Measurements from ENCODE around the gene CPSF7.
"Not testable (repeated sequence)": the region's sequence is repeated elsewhere in the genome, so short reads cannot be mapped to it uniquely, and the experiment has no call there.

Gene CPSF7, protein sequence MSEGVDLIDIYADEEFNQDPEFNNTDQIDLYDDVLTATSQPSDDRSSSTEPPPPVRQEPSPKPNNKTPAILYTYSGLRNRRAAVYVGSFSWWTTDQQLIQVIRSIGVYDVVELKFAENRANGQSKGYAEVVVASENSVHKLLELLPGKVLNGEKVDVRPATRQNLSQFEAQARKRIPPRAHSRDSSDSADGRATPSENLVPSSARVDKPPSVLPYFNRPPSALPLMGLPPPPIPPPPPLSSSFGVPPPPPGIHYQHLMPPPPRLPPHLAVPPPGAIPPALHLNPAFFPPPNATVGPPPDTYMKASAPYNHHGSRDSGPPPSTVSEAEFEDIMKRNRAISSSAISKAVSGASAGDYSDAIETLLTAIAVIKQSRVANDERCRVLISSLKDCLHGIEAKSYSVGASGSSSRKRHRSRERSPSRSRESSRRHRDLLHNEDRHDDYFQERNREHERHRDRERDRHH

DNA sequence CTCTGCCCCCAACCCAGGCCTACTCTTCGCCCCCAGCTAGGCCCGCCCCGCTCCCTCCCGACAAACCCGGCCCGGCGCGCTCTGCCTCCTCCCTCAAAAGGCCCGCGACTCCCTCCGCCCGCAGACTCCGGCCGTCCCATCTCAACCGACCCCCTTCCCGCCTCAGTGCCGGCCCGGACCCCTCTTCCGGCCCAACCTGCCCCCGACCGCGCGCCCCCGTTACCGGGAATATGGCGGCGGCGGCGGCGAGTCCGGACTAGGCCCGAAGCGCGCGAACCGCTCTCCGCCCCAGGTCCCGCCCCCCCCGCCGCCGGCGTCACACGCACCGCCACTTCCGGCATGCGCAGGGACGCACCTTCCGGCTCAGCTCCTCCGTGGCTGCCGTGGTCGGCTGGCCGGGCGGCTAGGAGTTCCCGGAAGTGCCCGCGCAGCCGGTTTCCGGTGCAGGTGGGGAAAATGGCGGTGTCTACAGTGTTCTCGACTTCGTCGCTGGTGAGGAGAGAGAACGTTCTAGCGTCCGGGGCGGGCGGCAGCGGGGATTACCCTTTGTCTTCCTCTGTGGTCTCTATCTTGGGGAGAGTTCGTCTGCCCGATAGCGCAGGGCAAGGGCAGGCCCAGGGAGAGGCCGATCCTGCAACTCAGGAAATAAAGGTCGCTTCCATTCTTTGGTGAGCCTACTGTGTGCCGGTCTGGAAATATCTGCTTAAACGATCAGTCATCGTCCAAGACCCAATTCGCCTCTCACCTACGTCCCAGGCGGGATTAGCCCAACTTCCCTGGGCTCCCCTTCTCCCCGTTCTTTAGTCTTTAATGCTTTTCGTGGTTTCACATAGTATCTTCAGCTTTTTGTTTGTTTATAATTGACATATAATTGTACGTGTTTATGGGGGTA, at the start of gene CPSF7, which contains the start of gene SDHAF2:
Gene CPSF7, minus strand, starts transcription at position 285 of the 892 bp plus-strand sequence. CDS start 740 bp downstream, outside the sequence.
Gene SDHAF2, plus strand, starts transcription at position 434 of the 892 bp plus-strand sequence. Its CDS starts 23 bp downstream, at position 457.
- H3K4me3 ChIP-seq (ENCODE audit: low read depth, low read length), result peak within 1 kb of the TSS; percentile 98
- DNase-seq (ENCODE audit: low read depth), result peak; percentile 78

DNA sequence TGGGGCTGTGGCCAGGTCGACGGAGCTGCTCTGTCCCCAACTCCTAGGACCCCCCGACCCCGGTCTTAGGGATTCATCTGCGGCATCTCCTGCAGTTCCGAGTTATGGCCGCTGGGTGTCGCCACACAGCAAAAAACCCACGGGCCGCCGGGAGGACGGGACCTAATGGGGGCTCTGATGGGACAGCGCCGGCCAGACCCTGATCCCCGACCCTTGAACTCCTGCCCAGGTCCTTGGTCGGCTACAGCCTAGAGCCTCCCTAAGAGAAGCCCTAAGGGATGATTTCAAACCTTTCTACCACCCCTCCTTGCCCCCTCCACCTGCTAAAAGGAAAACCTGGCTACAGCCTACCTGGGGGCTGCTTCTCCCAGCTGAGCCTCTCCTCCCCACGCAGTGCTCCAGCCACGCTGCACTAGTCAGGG, 48.0 kb upstream of the CPSF7 start:
- DNase-seq (ENCODE audit: low read depth), result no peak
- H3K4me3 ChIP-seq (ENCODE audit: low read depth, low read length), result no peak overlapping the region

DNA sequence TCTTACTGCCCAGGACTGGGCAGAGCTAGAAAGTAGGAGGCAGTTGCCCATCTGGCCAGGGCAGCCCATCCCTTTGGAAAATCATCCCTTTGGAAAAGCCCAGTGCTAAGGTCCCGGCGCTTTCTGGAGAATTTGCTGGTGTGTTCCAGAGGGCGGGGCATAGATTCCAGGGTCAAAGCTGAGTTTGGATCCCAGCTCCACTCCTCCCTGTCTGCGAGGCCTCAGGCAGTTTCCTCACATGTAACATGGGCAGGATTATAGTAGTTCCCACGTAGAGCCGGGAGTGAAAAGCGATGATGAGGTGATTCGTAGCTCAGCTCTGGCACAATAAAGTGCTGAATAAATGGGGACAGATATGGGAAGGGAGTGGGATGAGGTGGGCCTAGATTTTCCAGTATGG, 47.4 kb upstream of the CPSF7 start:
- H3K4me3 ChIP-seq (ENCODE audit: low read depth, low read length), result no peak overlapping the region
- no peak for DNase-seq (ENCODE audit: low read depth)

DNA sequence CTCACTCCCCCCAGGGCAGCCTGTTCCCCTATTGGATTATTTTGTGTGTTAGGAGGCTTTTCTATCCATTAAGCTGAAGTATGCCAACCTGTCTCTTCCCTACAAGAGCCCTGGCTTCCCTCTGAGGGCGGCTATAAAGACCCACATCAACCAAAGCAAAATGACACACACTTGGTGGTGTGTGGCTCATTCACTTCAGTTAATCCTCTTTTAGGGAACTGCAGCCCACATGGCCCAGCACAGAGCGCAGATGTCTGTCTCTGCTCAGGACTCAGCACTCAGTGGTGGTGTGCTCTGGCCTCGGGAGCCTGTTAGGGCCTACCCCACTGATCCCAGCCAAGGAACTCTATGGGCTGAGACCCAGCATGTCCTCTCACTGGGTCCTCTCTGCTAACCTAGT, 46.6 kb upstream of the CPSF7 start:
- H3K4me3 ChIP-seq (ENCODE audit: low read depth, low read length), result no peak overlapping the region
- DNase-seq (ENCODE audit: low read depth), result no peak

GRCh38 chr11:61475433-61475832, 45.7 kb upstream of the CPSF7 start:
- no peak for DNase-seq (ENCODE audit: low read depth)
- H3K4me3 ChIP-seq (ENCODE audit: low read depth, low read length), result no peak overlapping the region

- no peak for DNase-seq (ENCODE audit: low read depth)
- no peak overlapping the region for H3K4me3 ChIP-seq (ENCODE audit: low read depth, low read length)
These were observed 44.4 kb upstream of the CPSF7 start for GRCh38 chr11:61474013-61474643.

DNA sequence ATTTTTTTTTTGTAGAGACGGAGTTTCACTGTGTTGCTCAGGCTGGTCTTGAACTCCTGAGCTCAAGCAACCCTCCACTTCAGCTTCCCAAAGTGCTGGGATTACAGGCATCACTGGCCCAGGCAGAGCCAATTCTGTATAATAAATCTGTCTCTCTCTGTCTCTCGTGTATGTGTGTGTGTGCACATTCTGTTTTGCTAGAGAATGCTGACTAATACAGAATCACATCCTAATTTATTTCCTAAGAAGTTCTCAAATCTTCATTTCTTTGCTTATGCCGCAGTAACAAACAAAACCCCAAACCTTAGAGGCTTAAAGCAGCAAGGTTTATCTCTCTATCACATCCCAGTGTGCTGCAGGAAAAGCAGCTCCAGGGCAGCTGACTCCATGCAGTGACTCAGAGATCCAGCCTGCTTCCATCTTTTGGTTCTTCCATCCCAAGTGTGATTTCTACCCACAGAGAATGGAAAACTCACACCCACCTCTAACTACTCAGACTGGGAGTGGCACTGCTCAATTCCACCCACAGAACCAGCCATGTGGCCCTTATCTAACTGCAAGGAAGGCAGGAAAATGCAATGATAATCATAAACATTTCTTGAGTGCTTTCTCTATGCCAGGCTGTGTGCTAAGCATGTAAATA, 43.7 kb upstream of the CPSF7 start:
- no peak overlapping the region for H3K4me3 ChIP-seq (ENCODE audit: low read depth, low read length)
- DNase-seq (ENCODE audit: low read depth), result no peak

- DNase-seq (ENCODE audit: low read depth), result peak; percentile 52
- H3K4me3 ChIP-seq (ENCODE audit: low read depth, low read length), result no peak overlapping the region
These were observed 43.1 kb upstream of the CPSF7 start for GRCh38 chr11:61472868-61473267.

DNA sequence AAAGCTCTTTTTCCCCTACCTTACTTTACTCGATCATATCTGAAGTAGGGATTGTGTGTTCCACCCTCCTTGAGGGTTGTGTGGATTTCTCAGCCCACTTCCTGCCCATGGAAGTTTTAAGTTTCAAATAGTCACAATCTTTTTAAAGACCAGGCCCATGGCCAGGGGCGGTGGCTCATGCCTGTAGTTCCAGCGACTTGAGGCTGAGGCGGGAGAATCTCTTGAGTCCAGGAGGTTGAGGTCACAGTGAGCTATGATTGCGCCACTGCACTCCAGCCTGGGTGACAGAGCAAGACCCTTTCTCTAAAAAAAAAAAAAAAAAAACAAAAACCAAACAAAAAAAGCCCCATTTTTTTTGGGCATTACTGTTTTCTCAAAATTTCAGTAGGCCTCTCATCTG, 42.5 kb upstream of the CPSF7 start:
- DNase-seq (ENCODE audit: low read depth), result peak; percentile 26
- no peak overlapping the region for H3K4me3 ChIP-seq (ENCODE audit: low read depth, low read length)

- H3K4me3 ChIP-seq (ENCODE audit: low read depth, low read length), result no peak overlapping the region
- no peak for DNase-seq (ENCODE audit: low read depth)
These were observed 38.2 kb upstream of the CPSF7 start for GRCh38 chr11:61468002-61468401.

DNA sequence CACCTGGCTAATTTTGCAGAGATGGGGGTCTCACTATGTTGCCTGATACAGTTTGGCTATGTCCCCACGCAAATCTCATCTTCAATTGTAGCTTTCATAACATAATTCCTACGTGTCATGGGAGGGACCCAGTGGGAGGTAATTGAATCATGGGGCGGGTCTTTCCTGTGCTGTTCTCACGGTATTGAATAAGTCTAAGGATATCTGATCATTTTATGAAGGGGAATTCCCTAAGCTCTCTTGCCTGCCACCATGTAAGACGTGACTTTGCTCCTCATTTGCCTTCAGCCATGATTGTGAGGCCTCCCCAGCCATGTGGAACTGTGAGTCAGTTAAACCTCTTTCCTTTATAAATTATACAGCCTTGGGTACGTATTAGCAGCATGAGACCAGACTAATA, 37.8 kb upstream of the CPSF7 start:
- not testable (repeated sequence) for DNase-seq (ENCODE audit: low read depth)

DNA sequence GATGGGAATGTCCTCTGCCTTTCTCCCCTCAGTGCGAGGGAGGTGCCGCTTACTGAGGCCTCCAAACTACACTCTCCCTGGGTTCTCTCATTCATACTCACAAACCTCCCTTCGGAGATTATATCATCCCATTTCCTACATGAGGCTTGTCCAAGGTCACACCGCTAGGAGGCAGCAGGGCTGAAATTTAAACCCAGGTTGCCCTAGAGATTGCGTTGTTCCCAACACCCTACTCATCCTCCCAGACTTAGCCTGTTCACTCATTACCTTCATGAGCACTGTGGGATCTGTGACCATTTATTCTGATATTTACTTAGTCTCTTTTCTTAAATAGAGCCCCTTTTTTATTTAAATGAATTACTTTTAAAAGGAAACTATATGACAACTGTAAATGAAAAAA, 31.2 kb upstream of the CPSF7 start:
- H3K4me3 ChIP-seq (ENCODE audit: low read depth, low read length), result no peak overlapping the region
- DNase-seq (ENCODE audit: low read depth), result no peak

More for the DNA sequence above, 37.8 kb upstream of the CPSF7 start:
- not testable (repeated sequence) for H3K4me3 ChIP-seq (ENCODE audit: low read depth, low read length)

GRCh38 chr11:61460474-61460881, 30.7 kb upstream of the CPSF7 start:
- no peak overlapping the region for H3K4me3 ChIP-seq (ENCODE audit: low read depth, low read length)
- DNase-seq (ENCODE audit: low read depth), result no peak

GRCh38 chr11:61454520-61454919, 24.7 kb upstream of the CPSF7 start:
- DNase-seq (ENCODE audit: low read depth), result no peak
- H3K4me3 ChIP-seq (ENCODE audit: low read depth, low read length), result no peak overlapping the region

DNA sequence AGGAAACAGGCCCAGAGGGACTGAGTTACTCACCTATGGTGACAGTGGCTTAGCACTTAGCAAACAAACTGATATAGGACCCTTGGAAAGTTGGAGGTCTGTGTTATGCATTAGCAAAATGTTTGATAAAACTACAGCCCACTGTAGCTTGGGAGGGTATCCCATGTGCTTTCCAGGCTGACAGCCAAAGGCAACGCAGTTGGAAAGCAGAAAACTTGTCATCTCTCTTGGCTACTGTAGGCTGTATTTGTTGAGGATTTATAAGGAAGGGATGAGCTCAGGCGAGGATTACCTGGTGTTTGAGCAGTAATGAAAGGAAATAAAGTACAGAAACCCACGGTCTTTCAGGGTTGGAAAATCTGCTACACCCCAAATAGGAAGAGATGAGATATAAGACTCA, 23.9 kb upstream of the CPSF7 start:
- no peak for DNase-seq (ENCODE audit: low read depth)
- no peak overlapping the region for H3K4me3 ChIP-seq (ENCODE audit: low read depth, low read length)

- no peak overlapping the region for H3K4me3 ChIP-seq (ENCODE audit: low read depth, low read length)
- DNase-seq (ENCODE audit: low read depth), result no peak
These were observed 23.1 kb upstream of the CPSF7 start for GRCh38 chr11:61452825-61453224.

DNA sequence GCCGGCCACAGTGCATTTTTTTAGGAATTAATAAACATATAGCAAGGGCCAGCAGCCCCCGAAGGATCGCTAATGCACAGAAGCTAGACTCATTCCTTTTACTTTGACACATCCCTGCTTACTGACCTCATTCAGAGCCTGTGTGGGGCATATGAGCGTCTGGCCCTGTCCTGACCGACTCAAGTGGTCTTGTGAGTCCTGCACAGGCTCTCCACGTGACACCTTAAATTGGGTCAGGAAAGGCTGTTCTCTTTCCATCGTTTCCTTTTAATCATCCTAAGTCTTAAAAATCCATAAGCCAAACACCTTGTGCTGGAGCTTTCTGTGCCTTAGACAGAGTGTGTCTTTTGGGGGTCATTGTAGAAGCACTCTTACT, 18.8 kb upstream of the CPSF7 start:
- no peak overlapping the region for H3K4me3 ChIP-seq (ENCODE audit: low read depth, low read length)
- no peak for DNase-seq (ENCODE audit: low read depth)

DNA sequence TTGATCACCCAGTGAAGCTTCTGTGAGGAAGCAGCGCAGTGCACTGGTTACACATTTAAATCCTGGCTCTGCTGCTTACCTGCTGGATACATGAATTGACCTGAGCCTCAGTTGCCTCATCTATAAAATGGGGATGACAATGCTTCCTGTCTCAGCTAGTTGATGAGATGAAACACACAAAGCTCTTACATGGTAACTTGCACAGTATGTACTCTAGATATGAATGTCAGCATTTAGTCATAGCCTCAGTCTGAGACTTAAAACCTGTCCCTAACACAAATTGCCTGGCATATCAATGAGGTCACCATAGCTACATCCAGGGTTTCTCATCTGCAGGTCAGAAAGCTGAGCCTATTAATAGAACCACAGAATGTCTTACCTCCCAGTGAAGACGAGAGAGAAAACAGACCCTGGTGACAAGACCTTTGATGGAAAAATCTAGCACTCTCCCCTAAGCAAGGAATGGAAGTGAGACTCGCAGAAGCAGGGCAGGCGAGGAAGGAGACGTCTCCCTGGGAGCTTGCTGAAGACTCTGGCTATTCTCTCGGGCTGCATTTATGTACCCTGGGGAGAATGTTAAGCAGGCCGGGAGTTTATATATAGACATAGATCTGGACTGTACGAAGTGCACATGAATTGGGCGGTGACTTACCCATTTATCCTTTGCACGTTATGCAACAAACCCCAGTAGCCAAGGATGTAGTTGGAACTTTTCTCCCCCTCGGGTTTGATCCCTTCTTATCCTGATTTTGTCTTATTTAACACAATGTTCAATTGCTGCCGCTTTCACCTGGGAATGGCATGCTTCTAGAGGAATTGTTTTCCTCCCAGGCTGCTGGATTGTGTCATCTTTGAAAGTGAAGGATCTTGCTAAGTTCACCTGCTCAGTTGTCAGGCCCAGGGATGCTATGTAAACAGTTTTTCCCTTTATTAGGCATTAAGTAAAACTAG, 18.1 kb upstream of the CPSF7 start:
- H3K4me3 ChIP-seq (ENCODE audit: low read depth, low read length), result no peak overlapping the region
- DNase-seq (ENCODE audit: low read depth), result no peak

Measured in skeletal muscle cell (primary cell).